ENCODE measurements around the gene BAIAP3.

GRCh38 chr16:1335996-1336395 lies 2.6 kb downstream of the BAIAP3 start:
- TF ChIP-seq EZH2 (IDR thresholded peaks at IDR 0.05; ENCODE audit: insufficient read depth, poor library complexity, severe bottlenecking) = no peak
- TF ChIP-seq EZH2phosphoT487 (IDR thresholded peaks at IDR 0.05; ENCODE audit: insufficient read depth, low read depth) = no peak
